Measurements from ENCODE around the gene MRTO4. TPM values are rescaled to one million over a fixed set of nuclear protein-coding genes. Genes with fewer than 3 reads are reported as not detected.
"Not testable (repeated sequence)": the region's sequence is repeated elsewhere in the genome, so short reads cannot be mapped to it uniquely, and the experiment has no call there.

The MRTO4 gene
- total RNA-seq, 1 experiment from 2014 or later, result 79.3 TPM

DNA sequence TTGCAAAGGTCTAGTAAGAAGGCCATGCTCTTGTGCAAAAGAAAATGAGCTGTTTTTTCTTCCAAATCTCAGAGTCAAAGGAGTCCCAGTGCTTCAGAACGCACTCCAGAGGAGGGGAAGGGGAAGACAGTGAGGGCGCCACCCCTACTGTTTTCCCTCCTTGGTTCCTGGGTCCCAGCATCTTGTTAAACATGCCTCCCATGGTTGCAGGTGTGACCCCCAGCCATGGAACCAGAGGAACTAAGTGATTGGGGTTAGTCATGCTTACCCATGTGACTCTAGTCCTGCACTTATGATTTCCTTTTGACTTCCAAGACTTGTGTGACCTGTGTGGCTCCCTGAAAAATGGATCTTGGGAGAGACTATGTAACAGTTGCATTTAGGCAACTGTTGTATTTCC, 43.0 kb downstream of the MRTO4 start:
- no peak for TF ChIP-seq ELF1 (IDR thresholded peaks at IDR 0.05; ENCODE audit: borderline replicate concordance, low read depth)
- ATAC-seq (no peak), DNase-seq (ENCODE audit: low read depth, low spot score) (no peak)
- Histone ChIP-seq H3K9me3 (ENCODE audit: control insufficient read depth in 1 of 2, insufficient read depth in 1 of 2, low read depth in 1 of 2, low read length in 2 of 2) (peaks cover 0 to 5% of the 10 kb centered on the region in 2 experiments; a peak in 1 of 4 replicates), H4K20me1 (ENCODE audit: insufficient read depth) (no peaks in the 10 kb centered on the region), H3K4me3 (replicated peaks in 1 of 2; ENCODE audit: low read depth in 1 of 2, low read length in 2 of 2) (no peak overlapping the region), H3K27me3 (ENCODE audit: insufficient read depth, low read length) (no peaks in the 10 kb centered on the region), H3K4me2 (ENCODE audit: low read length) (no peak overlapping the region), H3K9me2 (ENCODE audit: insufficient read depth) (no peaks in the 10 kb centered on the region), H3K9ac (ENCODE audit: low read length) (no peak overlapping the region), H3K79me2 (ENCODE audit: insufficient read depth, low read length) (no peaks in the 10 kb centered on the region), H2AFZ (ENCODE audit: low read depth, low read length, poor library complexity, severe bottlenecking) (no peak overlapping the region), H3K27ac (ENCODE audit: low read depth, low read length) (no peak overlapping the region), H3K36me3 (ENCODE audit: control insufficient read depth in 1 of 2, insufficient read depth in 2 of 2, low read length in 2 of 2) (no peaks in the 10 kb centered on the region), H3K4me1 (ENCODE audit: control insufficient read depth in 1 of 2, insufficient read depth in 2 of 2, low read length in 2 of 2) (no peaks in the 10 kb centered on the region)
- POLR2A ChIA-PET, result no interaction called here
- intact Hi-C loops (cut with micrococcal nuclease), result no loop called here
- CTCF ChIA-PET, result no interaction called here
- RAD21 ChIA-PET (ENCODE audit: low non-redundant PET in 1 of 2, low total read pairs in 2 of 2, uncharacterized antibody in 2 of 2, unreplicated experiment in 2 of 2), result no interaction called here
- BruUV-seq (replicated peaks), result no TSS peak

DNA sequence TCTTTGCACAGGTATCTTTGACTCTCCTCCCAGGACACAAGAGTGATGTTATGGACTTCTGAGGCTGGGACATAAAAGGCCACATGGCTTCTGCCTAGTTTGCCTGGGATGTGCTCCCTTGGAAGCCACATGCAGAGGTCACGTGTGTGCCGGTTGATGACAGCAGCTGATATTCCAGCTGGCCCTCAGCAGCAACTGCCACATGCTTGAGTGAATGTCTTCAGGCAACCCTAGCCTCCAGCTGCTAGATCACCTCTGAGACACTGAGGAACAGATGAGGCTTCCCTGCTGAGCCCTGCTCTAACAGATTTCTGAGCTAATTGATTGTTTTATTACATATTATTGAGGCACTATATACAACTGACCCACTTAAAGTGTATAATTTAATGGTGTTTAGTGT, 48.6 kb downstream of the MRTO4 start:
- TF ChIP-seq POLR2AphosphoS5 (IDR thresholded peaks at IDR 0.05; ENCODE audit: low read depth, low read length) (no peak), SIN3A (IDR thresholded peaks at IDR 0.05; ENCODE audit: low read depth) (no peak), FOSL1 (IDR thresholded peaks at IDR 0.05; ENCODE audit: low read depth) (no peak), POLR2A (IDR thresholded peaks at IDR 0.05; ENCODE audit: borderline replicate concordance, extremely low read depth, insufficient read depth, insufficient read length) (no peak), CBX3 (IDR thresholded peaks at IDR 0.05; ENCODE audit: low read depth) (no peak), YY1 (IDR thresholded peaks at IDR 0.05; ENCODE audit: extremely low read depth, insufficient replicate concordance, low read depth, low read length) (no peak), SRF (IDR thresholded peaks at IDR 0.05; ENCODE audit: low read depth) (no peak)
- no peak for ATAC-seq
- no peak overlapping the region for H2AFZ ChIP-seq (ENCODE audit: low read depth, low read length, poor library complexity, severe bottlenecking)
- peaks cover 0 to under 1% of the 10 kb centered on the region in 2 experiments; a peak in 1 of 4 replicates for H3K9me3 ChIP-seq (ENCODE audit: control insufficient read depth in 1 of 2, insufficient read depth in 1 of 2, low read depth in 1 of 2, low read length in 2 of 2)
- DNase-seq (ENCODE audit: low read depth, low spot score), result no peak
- H3K9ac ChIP-seq (ENCODE audit: low read length), result no peak overlapping the region
- RAD21 ChIA-PET (ENCODE audit: low non-redundant PET in 1 of 2, low total read pairs in 2 of 2, uncharacterized antibody in 2 of 2, unreplicated experiment in 2 of 2), result no interaction called here
- H3K4me2 ChIP-seq (ENCODE audit: low read length), result no peak overlapping the region
- no TSS peak for BruUV-seq (replicated peaks)
- POLR2A ChIA-PET, result no interaction called here
- intact Hi-C loops (cut with micrococcal nuclease), result no loop called here
- peaks cover 17 to 18% of the 10 kb centered on the region in 2 experiments for H3K36me3 ChIP-seq (ENCODE audit: control insufficient read depth in 1 of 2, insufficient read depth in 2 of 2, low read length in 2 of 2)
- CTCF ChIA-PET, result no interaction called here
- no peaks in the 10 kb centered on the region for H3K79me2 ChIP-seq (ENCODE audit: insufficient read depth, low read length)
- H3K9me2 ChIP-seq (ENCODE audit: insufficient read depth), result no peaks in the 10 kb centered on the region
- H3K4me1 ChIP-seq (ENCODE audit: control insufficient read depth in 1 of 2, insufficient read depth in 2 of 2, low read length in 2 of 2), result no peaks in the 10 kb centered on the region
- H3K27me3 ChIP-seq (ENCODE audit: insufficient read depth, low read length), result no peaks in the 10 kb centered on the region
- H3K4me3 ChIP-seq (replicated peaks in 1 of 2; ENCODE audit: low read depth in 1 of 2, low read length in 2 of 2), result no peak overlapping the region
- H3K27ac ChIP-seq (ENCODE audit: low read depth, low read length), result no peak overlapping the region
- no peaks in the 10 kb centered on the region for H4K20me1 ChIP-seq (ENCODE audit: insufficient read depth)

DNA sequence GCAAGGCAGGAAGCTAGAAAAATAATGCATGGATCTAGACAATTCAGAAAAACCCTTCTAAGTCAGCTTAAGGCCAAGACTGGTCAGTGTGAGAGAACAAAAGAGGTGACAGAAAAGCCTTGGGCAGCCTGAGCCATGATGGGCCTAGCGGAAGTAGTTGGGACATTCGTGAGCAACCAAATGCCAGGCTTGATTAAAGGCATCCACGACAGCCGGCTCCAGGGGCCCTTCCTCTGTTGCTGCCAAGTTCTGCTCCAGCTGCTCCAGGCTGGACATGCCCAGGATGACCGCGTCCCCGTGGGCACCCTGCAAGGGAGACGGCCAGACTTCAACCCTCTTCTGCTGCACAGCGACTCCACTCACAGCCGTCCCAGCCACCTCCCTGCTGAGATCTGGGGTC, 52.5 kb downstream of the MRTO4 start:
- intact Hi-C loops (cut with micrococcal nuclease); H3K27me3 ChIP-seq (ENCODE audit: insufficient read depth, low read length); ATAC-seq; H3K27ac ChIP-seq (ENCODE audit: low read depth, low read length); H3K79me2 ChIP-seq (ENCODE audit: insufficient read depth, low read length); H3K9me3 ChIP-seq (ENCODE audit: control insufficient read depth in 1 of 2, insufficient read depth in 1 of 2, low read depth in 1 of 2, low read length in 2 of 2); H3K4me3 ChIP-seq (replicated peaks in 1 of 2; ENCODE audit: low read depth in 1 of 2, low read length in 2 of 2); H3K4me2 ChIP-seq (ENCODE audit: low read length); H3K9ac ChIP-seq (ENCODE audit: low read length); RAD21 ChIA-PET (ENCODE audit: low non-redundant PET in 1 of 2, low total read pairs in 2 of 2, uncharacterized antibody in 2 of 2, unreplicated experiment in 2 of 2); DNase-seq (ENCODE audit: low read depth, low spot score); H3K9me2 ChIP-seq (ENCODE audit: insufficient read depth); H3K4me1 ChIP-seq (ENCODE audit: control insufficient read depth in 1 of 2, insufficient read depth in 2 of 2, low read length in 2 of 2); H4K20me1 ChIP-seq (ENCODE audit: insufficient read depth); POLR2A ChIA-PET; BruUV-seq (replicated peaks); CTCF ChIA-PET; H2AFZ ChIP-seq (ENCODE audit: low read depth, low read length, poor library complexity, severe bottlenecking): not testable (repeated sequence)
- H3K36me3 ChIP-seq (ENCODE audit: control insufficient read depth in 1 of 2, insufficient read depth in 2 of 2, low read length in 2 of 2), result peaks cover 30 to 34% of the 10 kb centered on the region in 2 experiments
